IPS DF 4.7 (cell line): ENCODE measurements around the gene MYO18A.

Experiments used
- DNase-seq: peaks from one replicate; pipeline ENCODE4 v3.0.0-alpha.2; 2013; ENCODE audit warnings: low spot score; ENCODE audit errors: extremely low read depth

The MYO18A gene

GRCh38 chr17:29084541-29085146 is 95.6 kb downstream of the MYO18A start:
- DNase-seq: no peak

GRCh38 chr17:29080965-29081364 is 99.2 kb downstream of the MYO18A start:
- DNase-seq: no peak

GRCh38 chr17:29080323-29080722 is 99.9 kb downstream of the MYO18A start:
- no peak for DNase-seq

GRCh38 chr17:29079887-29080286 is 100.3 kb downstream of the MYO18A start:
- DNase-seq: no peak

GRCh38 chr17:29079433-29079832 is 100.8 kb downstream of the MYO18A start:
- DNase-seq: no peak

GRCh38 chr17:29078183-29079045 is 101.8 kb downstream of the MYO18A start:
- DNase-seq: no peak

- no peak for DNase-seq
These were observed 102.9 kb downstream of the MYO18A start for GRCh38 chr17:29077320-29077719.

- no peak for DNase-seq
These were observed 103.5 kb downstream of the MYO18A start for GRCh38 chr17:29076722-29077121.

- no peak for DNase-seq
These were observed 104.1 kb downstream of the MYO18A start for GRCh38 chr17:29076087-29076486.

- DNase-seq: no peak
These were observed 105.7 kb downstream of the MYO18A start for GRCh38 chr17:29074488-29074887.

- no peak for DNase-seq
These were observed 106.7 kb downstream of the MYO18A start for GRCh38 chr17:29073520-29073919.

- no peak for DNase-seq
These were observed 107.2 kb downstream of the MYO18A start for GRCh38 chr17:29073045-29073444.

GRCh38 chr17:29071303-29071702 is 108.9 kb downstream of the MYO18A start:
- no peak for DNase-seq

GRCh38 chr17:29070781-29071180 is 109.4 kb downstream of the MYO18A start:
- no peak for DNase-seq

- DNase-seq: no peak
These were observed 109.9 kb downstream of the MYO18A start for GRCh38 chr17:29070308-29070707.

GRCh38 chr17:29069526-29070041 is 110.6 kb downstream of the MYO18A start:
- no peak for DNase-seq

- no peak for DNase-seq
These were observed 111.4 kb downstream of the MYO18A start for GRCh38 chr17:29068818-29069217.

- no peak for DNase-seq
These were observed 113.6 kb downstream of the MYO18A start for GRCh38 chr17:29066606-29067005.

- no peak for DNase-seq
These were observed 114.2 kb downstream of the MYO18A start for GRCh38 chr17:29066047-29066446.

GRCh38 chr17:29063992-29064391 is 116.2 kb downstream of the MYO18A start:
- no peak for DNase-seq

- DNase-seq: no peak
These were observed 118.0 kb downstream of the MYO18A start for GRCh38 chr17:29062215-29062614.

GRCh38 chr17:29061036-29061435 is 119.2 kb downstream of the MYO18A start:
- no peak for DNase-seq

- no peak for DNase-seq
These were observed 119.7 kb downstream of the MYO18A start for GRCh38 chr17:29060475-29060874.
